Measurements from ENCODE around the gene DPYSL3.
A peak's percentile ranks its signal among the peaks of the same experiment; 100 is the strongest.
"Not testable (repeated sequence)": the region's sequence is repeated elsewhere in the genome, so short reads cannot be mapped to it uniquely, and the experiment has no call there.

Gene DPYSL3
- total RNA-seq = 5.3 to 23.1 (median 14.2) reads per million in 17 experiments

DNA sequence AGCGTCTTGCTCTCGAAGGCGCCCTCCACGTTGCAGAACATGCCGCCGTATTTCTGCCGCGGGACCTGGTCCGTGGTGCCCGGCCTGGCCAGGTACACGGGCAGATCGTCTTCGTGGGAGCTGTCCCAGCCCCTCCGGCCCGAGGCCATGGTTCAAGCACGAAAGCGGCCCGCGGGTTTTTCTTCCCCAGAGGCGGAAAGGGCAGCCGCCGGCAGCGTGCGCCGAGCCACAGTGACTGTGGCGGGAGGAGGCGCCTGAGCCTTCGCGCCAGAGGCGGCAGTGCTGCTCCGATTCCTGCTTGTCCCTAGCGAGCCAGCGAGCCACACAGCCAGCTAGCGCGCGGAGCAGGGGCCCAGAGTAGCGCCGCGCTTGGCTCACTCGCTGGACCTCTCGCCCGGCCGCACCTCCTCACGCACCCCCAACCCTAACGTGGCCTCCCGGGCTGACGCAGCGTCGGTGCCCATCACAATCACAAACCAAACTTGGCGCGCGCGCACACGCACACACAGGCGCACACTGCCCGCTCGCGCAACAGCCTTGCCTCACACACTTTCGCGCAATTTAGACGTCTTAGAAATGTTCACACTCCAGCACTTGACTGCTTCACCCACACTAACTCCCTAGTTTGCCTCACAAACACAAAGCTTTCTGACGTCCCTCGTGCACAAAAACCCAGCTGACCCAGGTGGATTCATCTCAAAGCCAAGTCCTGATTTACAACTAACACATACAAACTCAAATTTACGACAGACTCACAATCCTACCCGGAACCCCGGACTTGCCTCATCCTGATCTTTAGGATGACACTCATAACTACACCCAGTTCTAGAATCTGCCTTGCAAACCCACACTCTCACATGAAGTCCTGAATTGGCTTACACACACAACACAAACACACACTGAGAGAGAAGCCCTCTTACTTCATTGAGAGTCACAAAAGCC is at the start of gene DPYSL3:
TSS of gene DPYSL3 (minus strand) at position 359 of the 942 bp plus-strand sequence. CDS start at position 149, 210 bp downstream.
- DNase-seq = peak; percentile 53 to 74 (median 65)

DNA sequence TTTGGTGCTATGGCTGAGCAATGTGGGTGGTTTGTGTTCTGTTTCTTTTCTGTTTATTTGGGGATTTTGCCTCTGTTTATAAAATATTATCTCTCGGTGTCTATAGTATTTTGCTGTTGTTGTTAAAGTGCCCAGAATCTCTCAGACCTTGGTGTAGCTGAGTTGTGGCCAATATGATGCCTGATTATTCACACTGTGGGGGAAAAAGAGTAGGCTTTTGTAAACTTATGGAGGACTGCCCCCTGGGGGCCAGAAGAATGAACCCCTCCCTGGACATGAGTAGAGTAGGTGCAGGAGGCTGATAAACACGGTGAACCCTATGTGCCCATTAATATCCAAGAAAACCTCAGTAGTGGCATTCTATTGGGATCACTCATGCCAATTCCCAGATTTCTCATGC is 49.0 kb upstream of the DPYSL3 start:
- DNase-seq = peak; percentile 59 to 71 (median 67)

GRCh38 chr5:147557876-147558745 is 48.2 kb upstream of the DPYSL3 start:
- no peak for DNase-seq

- no peak for DNase-seq
Observed at GRCh38 chr5:147555176-147555575, 45.3 kb upstream of the DPYSL3 start.

DNA sequence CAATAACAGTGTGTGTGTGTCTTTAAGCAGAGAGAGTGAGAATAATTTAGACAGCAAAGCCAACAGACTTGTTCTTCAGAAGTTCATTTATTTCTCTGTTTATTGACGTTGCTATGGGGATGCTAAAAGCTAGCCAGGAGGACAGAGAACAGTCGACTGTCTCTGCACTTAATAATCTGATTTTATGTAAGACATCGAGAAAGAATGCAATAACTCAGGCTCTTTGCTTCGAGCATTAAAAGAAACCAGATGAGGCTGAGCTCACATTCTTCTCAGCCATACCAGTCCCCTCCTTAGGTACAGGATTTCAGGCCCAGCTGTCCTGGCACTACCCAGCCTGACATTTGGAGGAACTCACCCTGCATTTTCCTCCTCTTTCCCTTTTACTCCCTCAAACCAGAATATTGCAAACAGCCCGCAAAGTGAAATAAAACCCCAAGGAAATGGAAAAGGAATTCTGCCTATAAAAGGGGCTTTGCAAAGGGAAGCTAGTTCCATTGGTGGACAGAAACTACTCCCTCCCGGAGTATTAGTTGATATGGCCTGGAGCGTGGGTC is 44.5 kb upstream of the DPYSL3 start:
- DNase-seq = no peak

DNA sequence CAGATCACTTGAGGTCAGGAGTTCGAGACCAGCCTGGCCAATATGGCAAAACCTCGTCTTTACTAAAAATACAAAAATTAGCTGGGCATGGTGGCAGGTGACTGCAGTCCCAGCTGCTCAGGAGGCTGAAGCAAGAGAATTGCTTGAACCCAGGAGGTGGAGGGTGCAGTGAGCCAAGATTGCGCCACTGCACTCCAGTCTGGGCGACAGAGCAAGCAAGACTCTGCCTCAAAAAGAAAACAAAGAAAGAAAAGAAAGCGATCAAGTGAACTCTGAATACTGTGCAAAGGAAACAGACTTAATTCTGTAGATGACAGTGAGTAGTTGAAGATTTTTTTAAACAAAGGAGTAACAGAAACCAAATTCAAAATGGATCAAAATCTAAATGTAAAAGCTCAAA is 43.9 kb upstream of the DPYSL3 start:
- not testable (repeated sequence) for DNase-seq

GRCh38 chr5:147552897-147553296 is 43.0 kb upstream of the DPYSL3 start:
- DNase-seq = no peak

GRCh38 chr5:147551677-147552076 is 41.8 kb upstream of the DPYSL3 start:
- DNase-seq = no peak

- DNase-seq = no peak
Observed at GRCh38 chr5:147547730-147548129, 37.9 kb upstream of the DPYSL3 start.

DNA sequence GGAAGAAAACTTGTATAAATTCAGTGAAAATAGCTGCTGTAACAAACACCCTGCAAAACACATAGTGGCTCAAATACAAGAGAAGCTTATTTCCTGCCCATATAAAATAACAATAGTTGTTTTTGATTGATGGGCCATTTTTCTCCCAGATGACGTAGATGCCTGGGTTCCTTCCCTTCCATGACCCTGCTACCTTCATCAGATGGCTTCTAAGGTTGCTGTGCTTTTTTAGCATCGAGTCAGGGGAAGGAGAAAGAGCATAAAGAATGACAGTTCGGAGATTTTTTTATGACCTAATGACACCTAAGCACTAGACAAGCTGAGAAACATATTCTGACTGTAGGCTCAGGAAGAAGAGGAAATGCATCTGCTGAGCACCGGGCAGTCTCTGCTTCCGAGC is 34.7 kb upstream of the DPYSL3 start:
- DNase-seq = no peak

- DNase-seq = no peak
Observed at GRCh38 chr5:147539053-147539452, 29.2 kb upstream of the DPYSL3 start.

GRCh38 chr5:147538236-147538635 is 28.4 kb upstream of the DPYSL3 start:
- no peak for DNase-seq

DNA sequence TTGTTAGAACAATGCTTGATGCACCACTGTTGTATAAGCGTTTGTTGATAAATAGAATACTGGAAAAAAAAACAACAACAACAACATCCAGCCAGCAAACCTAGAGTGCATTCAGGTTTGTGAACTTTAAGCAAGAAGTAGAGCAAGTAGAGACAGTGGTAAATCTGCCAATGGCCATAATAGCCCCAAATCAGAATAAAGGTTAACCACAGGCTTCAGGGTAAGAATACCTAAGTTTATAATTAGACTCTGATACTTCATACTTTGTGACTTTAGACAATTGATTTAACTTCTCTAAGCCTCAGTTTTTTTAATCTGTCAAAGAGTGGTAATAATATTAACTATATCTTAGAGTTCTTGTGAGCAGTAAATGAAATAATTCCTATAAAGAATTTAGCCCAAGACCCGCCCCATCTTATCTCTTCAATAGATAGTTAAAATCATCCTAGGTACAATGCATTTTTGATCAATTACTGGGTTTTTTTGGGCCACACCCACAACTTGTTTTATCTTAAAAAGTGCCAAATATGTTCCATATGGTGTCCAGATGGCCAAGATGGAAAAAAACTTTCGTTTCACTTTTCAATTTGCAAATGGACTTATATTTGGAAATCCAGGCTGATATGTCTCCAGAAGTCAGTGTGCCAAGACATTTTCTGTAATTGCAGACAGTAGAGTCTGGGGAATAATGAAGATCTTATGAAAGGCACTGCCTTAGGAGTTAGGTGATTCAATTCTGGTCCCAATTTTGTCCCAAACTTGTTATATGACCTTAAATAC is 24.5 kb upstream of the DPYSL3 start:
- DNase-seq = no peak

DNA sequence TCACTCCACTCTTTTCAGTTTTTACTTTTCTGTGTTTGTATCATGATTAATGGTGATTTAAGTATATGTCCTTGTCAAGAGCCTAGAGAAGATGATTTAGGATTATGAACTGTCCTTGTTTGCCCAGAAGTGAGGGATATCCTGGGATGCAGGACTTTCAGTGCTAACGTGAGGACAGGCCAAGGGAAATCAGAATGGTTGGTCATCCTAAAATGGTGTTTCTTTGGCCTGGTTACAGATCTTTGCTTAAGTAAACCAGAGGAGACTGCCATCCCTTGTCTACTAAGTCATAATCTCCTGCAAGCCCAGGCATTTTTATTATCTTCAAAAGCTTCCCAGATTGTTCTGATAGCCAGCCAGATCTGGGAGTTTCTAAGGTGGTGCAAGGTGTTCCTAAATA is 22.3 kb upstream of the DPYSL3 start:
- DNase-seq = no peak

DNA sequence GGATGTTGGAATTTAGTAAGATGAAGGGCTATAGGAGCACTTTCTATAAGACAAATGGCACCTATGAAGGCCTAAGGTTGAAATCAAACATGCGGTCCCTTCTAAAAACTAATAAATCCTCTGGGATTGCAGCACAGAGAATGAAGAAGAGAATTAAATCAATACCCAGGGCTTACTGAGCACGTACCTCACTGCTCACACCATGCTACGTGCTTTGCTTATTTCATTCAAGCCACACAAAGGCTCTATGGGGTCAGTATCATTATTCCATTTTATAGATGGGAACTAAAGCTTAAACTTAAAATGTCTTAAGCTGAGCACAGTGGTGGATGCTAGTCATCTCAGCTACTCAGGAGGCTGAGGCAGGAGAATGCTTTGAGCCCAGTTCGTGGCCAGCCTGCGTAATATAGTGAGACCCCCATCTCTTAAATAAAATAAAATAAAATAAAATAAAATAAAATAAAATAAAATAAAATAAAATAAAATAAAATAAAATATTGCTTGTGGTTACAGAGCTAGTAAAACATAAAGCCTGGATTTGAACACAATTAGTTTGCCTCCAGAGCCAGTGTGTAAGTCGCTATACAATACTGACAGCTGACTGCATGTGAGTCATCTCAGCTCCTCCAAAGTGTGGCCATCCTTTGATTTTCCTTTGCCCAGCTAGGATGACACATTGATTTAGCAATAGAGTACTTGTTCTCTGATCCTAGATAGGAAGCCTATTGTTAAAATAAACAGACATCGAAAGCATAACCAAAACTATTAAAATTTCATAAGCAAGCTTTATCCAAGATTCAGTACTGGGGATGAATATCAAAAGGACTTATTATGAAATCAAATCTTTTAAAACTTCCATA is 20.9 kb upstream of the DPYSL3 start:
- DNase-seq = no peak

GRCh38 chr5:147523069-147523468 is 13.2 kb upstream of the DPYSL3 start:
- DNase-seq = no peak

- DNase-seq = no peak
Observed at GRCh38 chr5:147522435-147522834, 12.6 kb upstream of the DPYSL3 start.

DNA sequence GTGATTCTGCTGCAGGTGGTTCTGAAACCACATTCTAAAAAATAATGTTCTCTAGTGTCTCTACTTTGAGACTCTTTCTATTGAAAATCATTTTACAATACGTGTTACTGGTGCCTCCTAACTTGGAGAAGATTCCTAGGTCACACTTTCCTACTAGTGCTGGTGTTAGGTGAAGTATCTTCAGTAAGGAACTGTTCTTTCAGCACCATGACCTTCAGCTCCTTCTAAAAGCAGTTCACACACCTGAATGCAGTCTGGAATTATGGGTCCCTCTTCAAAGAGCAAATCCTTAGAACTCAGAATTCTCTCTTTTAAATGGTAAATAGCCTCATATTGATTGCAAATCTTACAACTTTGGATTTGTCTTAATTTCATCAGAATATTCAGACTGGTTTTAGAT is 10.6 kb upstream of the DPYSL3 start:
- no peak for DNase-seq

DNA sequence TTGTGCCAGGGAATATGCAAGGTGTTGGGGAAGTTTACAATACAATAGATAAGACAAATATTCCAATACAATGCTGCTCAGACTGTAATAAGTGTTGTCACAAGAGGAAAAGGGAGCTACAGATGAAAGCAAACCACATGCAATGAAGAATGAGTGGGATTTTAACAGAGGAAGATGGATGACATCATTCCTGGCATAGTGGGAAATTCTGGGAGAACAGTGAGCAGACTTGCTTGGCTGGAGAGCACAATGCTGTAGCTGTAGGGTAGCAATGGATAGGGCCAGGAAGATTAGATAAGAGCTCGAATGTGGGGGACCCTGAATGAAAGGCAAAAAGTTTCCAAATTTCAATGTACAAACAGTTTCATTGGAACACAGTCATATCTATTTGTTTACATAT is 9.5 kb upstream of the DPYSL3 start:
- DNase-seq = no peak

DNA sequence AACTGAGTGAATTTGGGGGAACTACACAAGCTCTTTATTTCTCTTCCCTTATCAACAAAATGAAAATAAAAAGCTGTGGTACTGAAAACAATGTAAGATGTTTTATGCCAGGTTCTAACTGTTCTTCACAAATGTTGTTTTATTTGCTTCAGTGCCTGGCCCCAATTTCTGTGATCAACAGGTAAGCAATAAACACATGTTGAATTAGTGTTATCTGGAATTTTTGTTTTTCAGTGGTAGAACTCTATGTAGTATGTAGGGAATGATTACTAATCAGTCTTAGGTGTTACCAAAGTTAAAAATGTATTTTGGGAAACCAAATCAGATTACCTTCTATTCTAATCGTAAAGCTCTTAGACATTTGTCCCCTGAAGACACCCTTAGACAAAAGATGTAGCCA is 7.5 kb upstream of the DPYSL3 start:
- DNase-seq = no peak

DNA sequence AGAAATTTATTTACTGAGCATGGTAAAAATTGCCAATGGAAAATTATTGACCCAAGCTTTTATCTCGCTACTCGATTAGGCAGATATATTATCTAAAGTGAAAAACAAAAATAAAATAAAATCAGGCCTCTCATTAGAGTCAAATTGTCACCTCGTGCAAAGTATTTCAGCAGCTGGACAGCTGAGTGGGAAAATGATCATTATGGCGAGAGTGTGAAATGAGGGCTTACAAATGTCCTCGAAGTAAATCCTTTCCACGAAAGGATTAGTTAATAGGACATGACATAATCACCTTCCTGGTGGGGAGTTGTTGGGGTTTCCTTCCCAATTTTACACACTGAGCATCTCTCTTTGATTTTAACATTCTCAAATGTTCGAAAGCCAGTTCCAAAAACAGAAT is 5.4 kb upstream of the DPYSL3 start:
- no peak for DNase-seq

All from suppressor macrophage (primary cell).